ENCODE data around the gene PDGFRB. TPM values are rescaled to one million over a fixed set of nuclear protein-coding genes. Genes with fewer than 3 reads are reported as not detected.

PDGFRB gene
- total RNA-seq, 6 experiments from 2014 or later: 6.8 to 19.5 (median 9.4) TPM

DNA sequence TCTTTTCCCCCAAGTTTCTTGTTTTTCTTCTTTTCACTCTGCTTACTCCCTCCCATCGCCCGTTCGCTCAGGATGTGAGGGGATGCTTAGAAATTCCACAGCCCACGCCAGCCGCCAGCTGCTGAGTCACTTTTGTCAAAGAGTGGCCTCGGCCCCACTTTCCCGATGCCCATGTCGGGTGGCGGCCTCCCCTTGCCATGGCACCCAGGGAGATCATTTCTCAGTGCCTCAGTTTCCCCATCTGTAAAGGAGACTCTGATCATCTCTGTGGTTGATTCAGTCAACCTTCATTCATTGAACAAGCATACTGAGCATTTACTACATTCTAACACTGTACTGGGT is 353 bp upstream of the PDGFRB start:
- WGBS (ENCODE audit: insufficient coverage, low coverage, low lambda C conversion rate, missing lambda C conversion rate): 30% methylated on average over 9 of the region's 9 CpGs
- no peaks in the 10 kb centered on the region for H3K9me3 ChIP-seq
- H3K27me3 ChIP-seq: no peaks in the 10 kb centered on the region
- ATAC-seq: no peak
- TF ChIP-seq POLR2A (IDR thresholded peaks at IDR 0.05): no peak
- TF ChIP-seq CTCF (IDR thresholded peaks at IDR 0.05): no peak
- H3K27ac ChIP-seq: peak overlapping the region in 1 of 3 donors; percentile 31
- intact Hi-C loops (cut with DNase I): no loop called here
- H3K36me3 ChIP-seq: no peaks in the 10 kb centered on the region
- DNase-seq: no peak
- no peaks in the 10 kb centered on the region for H3K4me1 ChIP-seq
- peak overlapping the region; percentile 4 to 24 (median 17) for H3K4me3 ChIP-seq

GRCh38 chr5:150154618-150155128 is 972 bp downstream of the PDGFRB start:
- ATAC-seq (no peak), DNase-seq (no peak)
- Histone ChIP-seq H3K27me3 (no peaks in the 10 kb centered on the region), H3K9me3 (no peaks in the 10 kb centered on the region), H3K4me1 (no peaks in the 10 kb centered on the region), H3K27ac (peak overlapping the region; percentile 29 to 31 (median 29)), H3K4me3 (peak overlapping the region; percentile 0 to 24 (median 17)), H3K36me3 (no peaks in the 10 kb centered on the region)
- no peak for TF ChIP-seq POLR2A (IDR thresholded peaks at IDR 0.05)
- no peak for TF ChIP-seq CTCF (IDR thresholded peaks at IDR 0.05)
- 83% methylated on average over 5 of the region's 7 CpGs for WGBS (ENCODE audit: insufficient coverage, low coverage, low lambda C conversion rate, missing lambda C conversion rate)
- intact Hi-C loops (cut with DNase I): no loop called here

DNA sequence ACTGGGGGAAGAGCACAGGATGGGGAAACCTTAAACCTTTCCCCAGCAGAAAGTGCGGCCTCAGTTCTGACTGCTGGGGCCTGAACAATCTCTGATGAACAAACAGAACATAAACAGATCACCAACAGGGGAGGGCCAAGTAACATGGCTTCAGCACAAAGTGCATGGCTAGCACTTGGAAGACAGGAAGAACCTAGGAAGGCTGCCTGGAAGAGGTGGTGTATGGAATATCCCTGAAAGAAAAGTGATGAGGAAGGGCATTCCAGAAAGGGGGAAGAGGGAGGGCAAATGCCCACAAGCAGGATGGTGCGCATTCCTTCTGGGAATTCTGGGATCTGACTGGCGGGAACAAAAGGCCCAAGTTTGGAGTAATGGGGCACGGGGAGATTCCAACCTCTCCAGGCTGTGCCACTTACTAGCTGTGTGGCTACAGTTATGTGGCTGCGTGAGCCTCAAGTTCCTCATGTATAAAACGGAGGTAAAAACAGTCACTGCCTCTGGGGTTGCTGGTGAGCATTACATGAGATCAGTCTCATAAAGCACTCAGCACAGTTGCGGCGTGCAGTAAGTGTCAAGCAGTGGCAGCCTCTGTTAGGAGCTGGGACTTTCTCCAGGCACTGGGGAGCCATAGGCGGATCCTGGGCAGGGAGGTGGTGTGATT is 1.6 kb downstream of the PDGFRB start:
- ATAC-seq: no peak

GRCh38 chr5:150153483-150153882 is 2.2 kb downstream of the PDGFRB start:
- H3K27me3 ChIP-seq: no peaks in the 10 kb centered on the region
- no peaks in the 10 kb centered on the region for H3K9me3 ChIP-seq
- H3K4me3 ChIP-seq: no peak overlapping the region
- intact Hi-C loops (cut with DNase I): no loop called here
- H3K4me1 ChIP-seq: no peaks in the 10 kb centered on the region
- WGBS (ENCODE audit: insufficient coverage, low coverage, low lambda C conversion rate, missing lambda C conversion rate): 80% methylated on average over 1 of the region's 2 CpGs
- DNase-seq (no peak), ATAC-seq (no peak)
- TF ChIP-seq CTCF (IDR thresholded peaks at IDR 0.05): no peak
- TF ChIP-seq POLR2A (IDR thresholded peaks at IDR 0.05): no peak
- H3K36me3 ChIP-seq: no peaks in the 10 kb centered on the region
- peak overlapping the region in 1 of 3 donors; percentile 25 for H3K27ac ChIP-seq

More for the DNA sequence above, 1.6 kb downstream of the PDGFRB start:
- intact Hi-C loops (cut with DNase I): no loop called here
- Histone ChIP-seq H3K27me3 (no peaks in the 10 kb centered on the region), H3K4me1 (no peaks in the 10 kb centered on the region), H3K4me3 (peak overlapping the region; percentile 0 to 24 (median 17)), H3K36me3 (no peaks in the 10 kb centered on the region), H3K27ac (peak overlapping the region; percentile 4 to 31 (median 29)), H3K9me3 (no peaks in the 10 kb centered on the region)
- no peak for DNase-seq
- TF ChIP-seq POLR2A (IDR thresholded peaks at IDR 0.05): no peak
- TF ChIP-seq CTCF (IDR thresholded peaks at IDR 0.05): no peak
- WGBS (ENCODE audit: insufficient coverage, low coverage, low lambda C conversion rate, missing lambda C conversion rate): 66% methylated on average over 5 of the region's 9 CpGs

Measured in right lobe of liver (tissue), 6 donors.